GM12801 (cell line): ENCODE data around the gene ASAP3.

Experiments used
- CTCF ChIP-seq: IDR thresholded peaks from one replicate; pipeline ENCODE4 v1.5.1; 2011; ENCODE audit warnings: control low read depth; ENCODE audit not compliant: insufficient read length; ENCODE audit errors: extremely low read depth

The ASAP3 gene

GRCh38 chr1:23522244-23522982 is 38.4 kb upstream of the ASAP3 start:
- no peak for TF ChIP-seq CTCF

- TF ChIP-seq CTCF, result no peak
Observed at GRCh38 chr1:23521588-23521987, 37.6 kb upstream of the ASAP3 start.

GRCh38 chr1:23517581-23517980 is 33.6 kb upstream of the ASAP3 start:
- TF ChIP-seq CTCF, result no peak

- no peak for TF ChIP-seq CTCF
Observed at GRCh38 chr1:23515905-23516304, 31.9 kb upstream of the ASAP3 start.

GRCh38 chr1:23514111-23514679 is 30.2 kb upstream of the ASAP3 start:
- TF ChIP-seq CTCF, result no peak

- TF ChIP-seq CTCF, result no peak
Observed at GRCh38 chr1:23509896-23510295, 25.9 kb upstream of the ASAP3 start.

GRCh38 chr1:23506376-23507107 is 22.6 kb upstream of the ASAP3 start:
- TF ChIP-seq CTCF, result no peak
